Calu3 (cell line): ENCODE data around the gene SCUBE2. TPM values are rescaled to one million over a fixed set of nuclear protein-coding genes. Genes with fewer than 3 reads are reported as not detected.
"Not testable (repeated sequence)": the region's sequence is repeated elsewhere in the genome, so short reads cannot be mapped to it uniquely, and the experiment has no call there.

Source experiments
- BruUV-seq: library from RNA; stranded (reverse); fragments of 400-500 nt; replicated peaks from 2 replicates; lab custom pipeline; 2021; lab: Mats Ljungman, UMichigan
- CTCF ChIA-PET: fragments of 300-600 bp; sonication (Branson Sonifier 250); formaldehyde crosslinking; loops from one replicate; lab custom pipeline; 2022; ENCODE audit warnings: antibody characterized with exemption; lab: Charles Lee
- DNase-seq: peaks from one replicate; pipeline ENCODE4 v3.0.0; 2022
- H3K27ac Mint-ChIP-seq: one replicate; pipeline ENCODE4 v1.8.0; 2022; ENCODE audit warnings: mixed read lengths; ENCODE audit not compliant: unreplicated experiment
- H3K27me3 Mint-ChIP-seq: one replicate; pipeline ENCODE4 v1.8.0; 2022; ENCODE audit warnings: mixed read lengths; ENCODE audit not compliant: unreplicated experiment
- H3K36me3 Mint-ChIP-seq: one replicate; pipeline ENCODE4 v1.8.0; 2022; ENCODE audit warnings: mild to moderate bottlenecking, moderate library complexity, mixed read lengths; ENCODE audit not compliant: insufficient read depth, unreplicated experiment
- H3K4me1 Mint-ChIP-seq: one replicate; pipeline ENCODE4 v1.8.0; 2022; ENCODE audit warnings: mild to moderate bottlenecking, low read depth, mixed read lengths; ENCODE audit not compliant: unreplicated experiment
- H3K4me3 Mint-ChIP-seq: one replicate; pipeline ENCODE4 v1.8.0; 2022; ENCODE audit warnings: mild to moderate bottlenecking, low read depth, moderate library complexity, mixed read lengths; ENCODE audit not compliant: unreplicated experiment
- H3K9me3 Mint-ChIP-seq: one replicate; pipeline ENCODE4 v1.8.0; 2022; ENCODE audit warnings: low read depth, mixed read lengths; ENCODE audit not compliant: unreplicated experiment
- CTCF ChIP-seq: fragments of 200-600 bp; IDR thresholded peaks from one replicate; pipeline ENCODE4 v1.8.0; 2022; ENCODE audit warnings: antibody characterized with exemption; ENCODE audit not compliant: unreplicated experiment
- intact Hi-C: fragments of 100-400 bp; cut with micrococcal nuclease; formaldehyde crosslinking; loops from one replicate; pipeline ENCODE4 v1.10.0; 2022; ENCODE audit not compliant: unreplicated experiment
- total RNA-seq: library from RNA; stranded (reverse); gene quantifications from 2 replicates; pipeline ENCODE4 v1.2.3, GENCODE V29; 2022

Gene SCUBE2
- total RNA-seq, 1 experiment from 2014 or later = not detected

- CTCF ChIA-PET = no interaction called here
- DNase-seq = no peak
- Mint-ChIP-seq H3K27me3 (peaks cover 56% of the 10 kb centered on the region), H3K27ac (no peak overlapping the region), H3K9me3 (no peaks in the 10 kb centered on the region), H3K4me1 (no peaks in the 10 kb centered on the region), H3K36me3 (no peaks in the 10 kb centered on the region), H3K4me3 (no peak overlapping the region)
- intact Hi-C loops = no loop called here
- no TSS peak for BruUV-seq
- no peak for TF ChIP-seq CTCF
Observed at GRCh38 chr11:8983552-8983951, 107.8 kb downstream of the SCUBE2 start.

GRCh38 chr11:8980485-8980884, 110.9 kb downstream of the SCUBE2 start:
- Mint-ChIP-seq H3K36me3 (no peaks in the 10 kb centered on the region), H3K27ac (no peak overlapping the region), H3K4me3 (no peak overlapping the region), H3K27me3 (peaks cover 25% of the 10 kb centered on the region), H3K9me3 (no peaks in the 10 kb centered on the region), H3K4me1 (no peaks in the 10 kb centered on the region)
- intact Hi-C loops = no loop called here
- CTCF ChIA-PET = no interaction called here
- DNase-seq = no peak
- TF ChIP-seq CTCF = no peak
- BruUV-seq = no TSS peak

- intact Hi-C loops, CTCF ChIA-PET, H3K9me3 Mint-ChIP-seq, DNase-seq, BruUV-seq, H3K4me3 Mint-ChIP-seq, H3K27ac Mint-ChIP-seq, H3K36me3 Mint-ChIP-seq, H3K4me1 Mint-ChIP-seq: not testable (repeated sequence)
- peaks cover 22% of the 10 kb centered on the region for H3K27me3 Mint-ChIP-seq
Observed at GRCh38 chr11:8979365-8979764, 112.0 kb downstream of the SCUBE2 start.

- no peaks in the 10 kb centered on the region for H3K9me3 Mint-ChIP-seq
- intact Hi-C loops = no loop called here
- TF ChIP-seq CTCF = no peak
- H3K4me3 Mint-ChIP-seq = no peak overlapping the region
- no TSS peak for BruUV-seq
- CTCF ChIA-PET = no interaction called here
- DNase-seq = no peak
- H3K36me3 Mint-ChIP-seq = no peaks in the 10 kb centered on the region
- no peaks in the 10 kb centered on the region for H3K27me3 Mint-ChIP-seq
- H3K4me1 Mint-ChIP-seq = no peaks in the 10 kb centered on the region
- H3K27ac Mint-ChIP-seq = no peak overlapping the region
Observed at GRCh38 chr11:8973121-8973520, 118.3 kb downstream of the SCUBE2 start.

GRCh38 chr11:8971924-8972316, 119.5 kb downstream of the SCUBE2 start:
- Mint-ChIP-seq H3K36me3 (no peaks in the 10 kb centered on the region), H3K27me3 (no peaks in the 10 kb centered on the region), H3K4me3 (no peak overlapping the region), H3K4me1 (no peaks in the 10 kb centered on the region), H3K9me3 (no peaks in the 10 kb centered on the region), H3K27ac (no peak overlapping the region)
- intact Hi-C loops = no loop called here
- TF ChIP-seq CTCF = no peak
- no peak for DNase-seq
- BruUV-seq = no TSS peak
- CTCF ChIA-PET = no interaction called here
